Mesendoderm (in vitro differentiated cells): ENCODE measurements around the gene PTK7.

Experiments used
- DNase-seq: peaks from one replicate; pipeline ENCODE4 v3.0.0; 2013
- H2AK5ac ChIP-seq: 2 replicates; pipeline ENCODE4 v1.6.1; 2013; ENCODE audit warnings: low read length, inconsistent platforms
- H2BK120ac ChIP-seq: 2 replicates; pipeline ENCODE4 v1.6.1; 2013; ENCODE audit warnings: low read depth, mild to moderate bottlenecking, low read length, moderate library complexity, mixed read lengths
- H2BK15ac ChIP-seq: replicated peaks from 2 replicates; pipeline ENCODE4 v1.6.1; 2013; ENCODE audit warnings: low read depth, mild to moderate bottlenecking, moderate library complexity
- H2BK5ac ChIP-seq: 2 replicates; pipeline ENCODE4 v1.6.1; 2013; ENCODE audit warnings: low read length, inconsistent platforms
- H3K18ac ChIP-seq: 2 replicates; pipeline ENCODE4 v1.6.1; 2013; ENCODE audit warnings: mild to moderate bottlenecking, low read length, mixed read lengths
- H3K23ac ChIP-seq: one replicate; pipeline ENCODE4 v1.6.1; 2013; ENCODE audit warnings: low read length
- H3K27ac ChIP-seq: 2 replicates; pipeline ENCODE4 v1.5.1; 2013; ENCODE audit warnings: low read depth, mild to moderate bottlenecking, inconsistent platforms, low read length, moderate library complexity
- H3K27me3 ChIP-seq: 2 replicates; pipeline ENCODE4 v1.6.1; 2013; ENCODE audit warnings: low read length, control low read depth, mild to moderate bottlenecking, inconsistent platforms; ENCODE audit not compliant: insufficient read depth, poor library complexity
- H3K36me3 ChIP-seq: 2 replicates; pipeline ENCODE4 v1.6.1; 2013; ENCODE audit warnings: low read length, inconsistent platforms; ENCODE audit not compliant: control insufficient read depth, insufficient read depth
- H3K4ac ChIP-seq: one replicate; pipeline ENCODE4 v1.6.1; 2013; ENCODE audit warnings: low read depth, mild to moderate bottlenecking, low read length, moderate library complexity
- H3K4me1 ChIP-seq: 2 replicates; pipeline ENCODE4 v1.6.1; 2013; ENCODE audit warnings: low read depth, low read length, inconsistent platforms; ENCODE audit not compliant: control insufficient read depth
- H3K4me2 ChIP-seq: 2 replicates; pipeline ENCODE4 v1.6.1; 2013; ENCODE audit warnings: low read length
- H3K4me3 ChIP-seq: 2 replicates; pipeline ENCODE4 v1.5.1; 2013; ENCODE audit warnings: mild to moderate bottlenecking, low read length
- H3K56ac ChIP-seq: one replicate; pipeline ENCODE4 v1.6.1; 2013; ENCODE audit warnings: low read length
- H3K79me1 ChIP-seq: 2 replicates; pipeline ENCODE4 v1.6.1; 2013; ENCODE audit warnings: low read length, inconsistent platforms
- H3K79me2 ChIP-seq: 2 replicates; pipeline ENCODE4 v1.6.1; 2013; ENCODE audit warnings: mild to moderate bottlenecking, low read length; ENCODE audit not compliant: control insufficient read depth, insufficient read depth
- H3K9ac ChIP-seq: 2 replicates; pipeline ENCODE4 v1.6.1; 2013; ENCODE audit warnings: low read length, inconsistent platforms
- H4K5ac ChIP-seq: one replicate; pipeline ENCODE4 v1.6.1; 2013; ENCODE audit warnings: low read length
- H4K8ac ChIP-seq: one replicate; pipeline ENCODE4 v1.6.1; 2013; ENCODE audit warnings: low read depth, mild to moderate bottlenecking, control low read depth, low read length, moderate library complexity
- WGBS: extraction: QIAGEN DNeasy Blood & Tissue Kit; methylation state at CpG from one replicate; pipeline ENCODE4 v1.1.7; 2013; ENCODE audit warnings: low lambda C conversion rate, missing lambda C conversion rate; ENCODE audit not compliant: insufficient coverage; ENCODE audit errors: extremely low coverage; 5-methylcytosine and 5-hydroxymethylcytosine counted together

The PTK7 gene

DNA sequence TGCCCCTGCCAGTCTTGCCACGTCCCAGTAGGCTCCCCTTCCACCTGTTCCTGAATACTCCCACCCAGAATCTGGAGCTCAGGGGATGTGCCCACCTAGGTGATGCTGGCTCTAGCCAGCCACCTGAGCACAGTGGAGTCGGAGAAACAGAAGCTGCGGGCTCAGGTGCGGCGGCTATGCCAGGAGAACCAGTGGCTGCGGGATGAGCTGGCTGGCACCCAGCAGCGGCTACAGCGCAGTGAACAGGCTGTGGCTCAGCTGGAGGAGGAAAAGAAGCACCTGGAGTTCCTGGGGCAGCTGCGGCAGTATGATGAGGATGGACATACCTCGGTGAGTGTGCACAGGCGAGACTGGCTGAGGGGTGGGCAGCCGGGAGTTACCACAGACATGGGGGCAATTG, 13.3 kb upstream of the PTK7 start:
- no peak overlapping the region for H2AK5ac ChIP-seq
- DNase-seq = no peak
- H3K23ac ChIP-seq = no peak overlapping the region
- no peaks in the 10 kb centered on the region for H3K27me3 ChIP-seq
- H3K4me2 ChIP-seq = no peak overlapping the region
- WGBS = no CpG with 5 or more reads among the region's 12 CpGs
- H2BK15ac ChIP-seq = no peak overlapping the region
- H3K9ac ChIP-seq = no peak overlapping the region
- H2BK120ac ChIP-seq = no peak overlapping the region
- no peak overlapping the region for H3K4ac ChIP-seq
- peaks cover 16% of the 10 kb centered on the region for H3K79me1 ChIP-seq
- H4K5ac ChIP-seq = no peak overlapping the region
- H3K27ac ChIP-seq = no peak overlapping the region
- no peaks in the 10 kb centered on the region for H3K36me3 ChIP-seq
- no peak overlapping the region for H3K4me3 ChIP-seq
- H3K18ac ChIP-seq = no peak overlapping the region
- H3K56ac ChIP-seq = no peak overlapping the region
- no peak overlapping the region for H2BK5ac ChIP-seq
- peaks cover 13% of the 10 kb centered on the region for H3K79me2 ChIP-seq
- no peak overlapping the region for H4K8ac ChIP-seq
- H3K4me1 ChIP-seq = peaks cover 6% of the 10 kb centered on the region

DNA sequence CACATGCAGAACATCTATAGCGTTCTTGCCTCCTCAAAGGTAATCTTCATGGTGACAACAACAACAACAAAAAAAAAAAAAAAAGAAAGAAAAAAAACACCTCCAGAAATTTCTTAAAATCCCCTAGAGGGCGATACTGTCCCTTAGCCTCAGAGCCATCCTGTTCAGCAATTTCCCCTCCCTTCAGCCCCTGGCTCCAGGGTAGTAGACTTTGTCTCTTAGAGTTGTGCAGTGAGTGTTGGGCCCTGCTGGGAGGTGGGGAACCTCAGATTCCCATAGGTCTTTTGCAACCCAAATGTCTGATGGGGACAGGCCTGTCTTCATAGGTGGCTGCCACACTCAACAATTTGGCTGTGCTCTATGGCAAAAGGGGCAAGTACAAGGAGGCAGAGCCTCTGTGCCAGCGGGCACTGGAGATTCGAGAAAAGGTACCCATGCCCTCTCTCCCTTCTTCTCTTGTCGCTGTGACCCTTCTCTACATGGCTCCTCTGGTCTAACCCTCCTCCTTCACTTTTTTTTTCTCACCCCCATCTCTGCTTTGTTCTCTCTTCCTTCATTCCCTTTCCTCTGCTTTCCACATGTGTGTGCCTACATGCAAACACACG, 6.0 kb upstream of the PTK7 start:
- no peaks in the 10 kb centered on the region for H3K27me3 ChIP-seq
- peak overlapping the region; percentile 55 for H2AK5ac ChIP-seq
- H3K18ac ChIP-seq = no peak overlapping the region
- H2BK120ac ChIP-seq = no peak overlapping the region
- H3K79me2 ChIP-seq = no peaks in the 10 kb centered on the region
- DNase-seq = peak; percentile 86
- H3K27ac ChIP-seq = no peak overlapping the region
- no peak overlapping the region for H4K8ac ChIP-seq
- H3K4me2 ChIP-seq = no peak overlapping the region
- no CpG with 5 or more reads among the region's 6 CpGs for WGBS
- peak overlapping the region; percentile 9 for H3K9ac ChIP-seq
- no peaks in the 10 kb centered on the region for H3K36me3 ChIP-seq
- no peak overlapping the region for H2BK15ac ChIP-seq
- no peak overlapping the region for H3K4ac ChIP-seq
- H4K5ac ChIP-seq = no peak overlapping the region
- no peak overlapping the region for H3K4me3 ChIP-seq
- H3K79me1 ChIP-seq = no peaks in the 10 kb centered on the region
- no peaks in the 10 kb centered on the region for H3K4me1 ChIP-seq
- H3K23ac ChIP-seq = peak overlapping the region; percentile 3
- no peak overlapping the region for H3K56ac ChIP-seq
- no peak overlapping the region for H2BK5ac ChIP-seq

DNA sequence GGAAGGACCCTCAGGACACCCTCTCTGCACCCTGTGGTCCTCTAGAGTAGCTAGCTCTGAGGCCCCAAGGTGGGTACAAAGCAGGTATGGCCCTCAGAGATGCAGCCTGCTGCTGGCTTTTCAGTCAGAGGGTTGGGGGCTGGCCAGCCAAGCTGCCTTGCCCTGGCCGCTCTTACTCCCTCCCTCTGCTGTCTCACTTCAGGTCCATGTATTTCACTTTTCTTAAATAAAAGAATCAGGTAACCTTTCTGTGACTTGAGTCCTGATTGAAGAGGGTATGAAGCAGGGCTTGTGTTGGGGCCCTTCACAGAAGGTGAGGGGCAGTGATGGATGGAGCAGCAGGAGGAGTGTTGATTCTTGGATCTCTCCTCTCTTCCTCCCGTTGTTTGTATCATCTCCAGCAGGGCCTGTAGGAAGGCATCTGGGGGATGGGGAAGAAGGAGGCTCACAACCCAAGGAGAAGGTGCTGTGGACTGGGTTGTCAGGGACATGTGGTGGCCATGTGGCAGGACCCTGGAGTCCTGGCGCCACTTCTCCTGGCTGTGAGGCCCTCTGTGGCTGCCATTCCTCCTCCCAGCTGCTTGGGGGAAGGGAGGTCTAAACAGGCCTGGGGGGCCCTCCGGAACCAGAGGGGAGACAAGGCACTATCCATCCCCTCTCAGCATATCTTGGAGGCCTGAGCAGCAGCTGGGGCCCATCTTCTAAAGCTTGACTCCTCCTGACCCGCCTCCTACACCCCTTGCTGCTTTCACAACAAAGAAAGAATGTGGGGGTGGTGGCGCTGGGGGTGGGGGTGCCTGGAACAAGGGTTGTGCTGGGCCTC, 1.1 kb upstream of the PTK7 start:
- Histone ChIP-seq H2AK5ac (no peak overlapping the region), H4K8ac (no peak overlapping the region), H3K4me1 (peaks cover 17% of the 10 kb centered on the region), H2BK120ac (no peak overlapping the region), H3K18ac (peak overlapping the region; percentile 28), H3K4me3 (no peak overlapping the region), H3K27ac (peak overlapping the region; percentile 46), H3K79me2 (peaks cover 36% of the 10 kb centered on the region), H3K4me2 (peak overlapping the region; percentile 83), H3K27me3 (no peaks in the 10 kb centered on the region), H3K4ac (no peak overlapping the region), H3K23ac (no peak overlapping the region), H2BK5ac (peak overlapping the region; percentile 32), H3K36me3 (no peaks in the 10 kb centered on the region), H3K56ac (peak overlapping the region; percentile 85), H4K5ac (no peak overlapping the region), H2BK15ac (no peak overlapping the region), H3K9ac (peak overlapping the region; percentile 63), H3K79me1 (peaks cover 5% of the 10 kb centered on the region)
- WGBS = no CpG with 5 or more reads among the region's 6 CpGs
- no peak for DNase-seq

DNA sequence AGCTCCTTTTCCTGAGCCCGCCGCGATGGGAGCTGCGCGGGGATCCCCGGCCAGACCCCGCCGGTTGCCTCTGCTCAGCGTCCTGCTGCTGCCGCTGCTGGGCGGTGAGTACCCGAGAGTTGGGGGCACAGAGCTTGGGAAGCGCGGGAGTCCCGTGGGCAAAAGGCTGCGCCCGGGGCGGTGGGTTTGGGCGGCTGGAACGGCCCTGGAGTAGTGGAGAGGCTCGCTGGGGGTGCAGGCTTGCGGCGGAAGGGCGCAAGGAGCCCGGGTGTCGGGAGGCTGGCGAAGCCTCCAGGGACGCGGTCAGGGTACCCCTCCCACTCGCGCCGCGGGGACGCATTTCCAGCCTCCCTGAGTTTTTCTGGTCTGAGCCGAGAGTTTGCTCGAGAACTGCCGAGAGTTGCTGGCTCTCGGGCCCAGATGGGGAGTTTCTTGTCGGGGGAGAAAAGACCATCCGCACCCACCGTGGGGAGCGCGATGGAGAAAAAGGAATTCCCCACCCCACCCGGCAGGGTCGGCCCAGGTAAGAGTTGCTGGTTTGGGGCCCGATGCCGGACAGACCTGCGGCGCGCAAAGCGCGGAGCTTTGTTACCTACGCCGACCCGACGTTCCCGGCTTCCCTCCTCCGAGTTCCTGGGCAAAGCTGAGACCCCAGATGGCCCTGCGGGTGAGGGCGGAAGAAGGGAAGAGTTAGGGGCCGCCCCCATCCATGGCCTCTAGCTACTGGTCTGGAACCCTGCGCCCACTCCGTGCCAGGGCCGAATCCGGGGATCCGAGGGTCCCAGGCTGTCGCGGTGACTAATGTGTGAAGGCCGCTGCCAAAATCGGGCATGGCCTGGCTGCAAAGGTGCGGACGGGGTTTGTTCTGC, 584 bp downstream of the PTK7 start:
- H3K9ac ChIP-seq = peak overlapping the region; percentile 99
- peak overlapping the region; percentile 97 for H3K56ac ChIP-seq
- no peak overlapping the region for H2AK5ac ChIP-seq
- no peak for DNase-seq
- no peaks in the 10 kb centered on the region for H3K27me3 ChIP-seq
- WGBS = no CpG with 5 or more reads among the region's 72 CpGs
- H3K4ac ChIP-seq = peak overlapping the region; percentile 46
- peaks cover 8% of the 10 kb centered on the region for H3K79me1 ChIP-seq
- H3K23ac ChIP-seq = peak overlapping the region; percentile 85
- peaks cover 48% of the 10 kb centered on the region for H3K79me2 ChIP-seq
- peak overlapping the region; percentile 91 for H3K27ac ChIP-seq
- peak overlapping the region; percentile 35 for H2BK5ac ChIP-seq
- H3K4me2 ChIP-seq = peak overlapping the region; percentile 54
- peaks cover 17% of the 10 kb centered on the region for H3K4me1 ChIP-seq
- peak overlapping the region; percentile 46 for H3K18ac ChIP-seq
- H3K36me3 ChIP-seq = no peaks in the 10 kb centered on the region
- H2BK120ac ChIP-seq = peak overlapping the region; percentile 9
- H4K5ac ChIP-seq = no peak overlapping the region
- H3K4me3 ChIP-seq = peak overlapping the region; percentile 92
- H2BK15ac ChIP-seq = no peak overlapping the region
- H4K8ac ChIP-seq = no peak overlapping the region

DNA sequence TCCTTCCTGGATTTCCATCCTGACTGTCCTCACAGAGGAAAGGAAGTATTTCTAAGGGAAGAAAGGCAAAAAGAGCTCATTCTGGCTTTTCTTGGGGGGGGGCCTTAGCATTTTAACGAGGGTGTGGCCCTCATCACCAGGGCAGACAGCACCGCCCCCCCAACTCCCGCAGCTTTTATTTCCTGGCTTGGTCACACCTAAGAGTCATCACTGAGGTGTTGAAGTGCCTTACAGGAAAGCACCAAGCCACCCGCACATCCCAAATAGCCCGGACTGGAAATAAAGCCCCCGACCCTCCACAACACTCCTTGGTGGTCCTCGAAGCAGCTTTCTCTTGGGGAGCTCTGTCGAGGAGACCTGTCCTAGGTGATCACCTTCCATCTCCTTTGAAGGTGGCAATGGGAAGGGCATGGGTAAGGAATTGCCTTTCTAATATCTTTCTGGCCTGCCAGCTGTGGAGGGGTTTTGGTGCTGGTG, 1.3 kb downstream of the PTK7 start:
- H4K8ac ChIP-seq = no peak overlapping the region

More for the DNA sequence above, 1.3 kb downstream of the PTK7 start:
- WGBS = no CpG with 5 or more reads among the region's 8 CpGs
- peak overlapping the region; percentile 99 for H3K9ac ChIP-seq
- H3K27me3 ChIP-seq = no peaks in the 10 kb centered on the region
- H3K36me3 ChIP-seq = no peaks in the 10 kb centered on the region
- H2BK120ac ChIP-seq = no peak overlapping the region
- peaks cover 8% of the 10 kb centered on the region for H3K79me1 ChIP-seq
- peak overlapping the region; percentile 68 for H3K18ac ChIP-seq
- H3K4me1 ChIP-seq = peaks cover 17% of the 10 kb centered on the region
- peak overlapping the region; percentile 2 for H2AK5ac ChIP-seq
- H3K23ac ChIP-seq = no peak overlapping the region
- H4K5ac ChIP-seq = peak overlapping the region; percentile 12
- no peak overlapping the region for H3K4ac ChIP-seq
- peak; percentile 89 for DNase-seq
- H2BK5ac ChIP-seq = peak overlapping the region; percentile 77
- H3K27ac ChIP-seq = peak overlapping the region; percentile 91
- H3K4me2 ChIP-seq = peak overlapping the region; percentile 54
- H3K56ac ChIP-seq = peak overlapping the region; percentile 97
- no peak overlapping the region for H2BK15ac ChIP-seq
- H3K4me3 ChIP-seq = peak overlapping the region; percentile 92
- peaks cover 53% of the 10 kb centered on the region for H3K79me2 ChIP-seq
